ENCODE data around the gene AAMP.

DNA sequence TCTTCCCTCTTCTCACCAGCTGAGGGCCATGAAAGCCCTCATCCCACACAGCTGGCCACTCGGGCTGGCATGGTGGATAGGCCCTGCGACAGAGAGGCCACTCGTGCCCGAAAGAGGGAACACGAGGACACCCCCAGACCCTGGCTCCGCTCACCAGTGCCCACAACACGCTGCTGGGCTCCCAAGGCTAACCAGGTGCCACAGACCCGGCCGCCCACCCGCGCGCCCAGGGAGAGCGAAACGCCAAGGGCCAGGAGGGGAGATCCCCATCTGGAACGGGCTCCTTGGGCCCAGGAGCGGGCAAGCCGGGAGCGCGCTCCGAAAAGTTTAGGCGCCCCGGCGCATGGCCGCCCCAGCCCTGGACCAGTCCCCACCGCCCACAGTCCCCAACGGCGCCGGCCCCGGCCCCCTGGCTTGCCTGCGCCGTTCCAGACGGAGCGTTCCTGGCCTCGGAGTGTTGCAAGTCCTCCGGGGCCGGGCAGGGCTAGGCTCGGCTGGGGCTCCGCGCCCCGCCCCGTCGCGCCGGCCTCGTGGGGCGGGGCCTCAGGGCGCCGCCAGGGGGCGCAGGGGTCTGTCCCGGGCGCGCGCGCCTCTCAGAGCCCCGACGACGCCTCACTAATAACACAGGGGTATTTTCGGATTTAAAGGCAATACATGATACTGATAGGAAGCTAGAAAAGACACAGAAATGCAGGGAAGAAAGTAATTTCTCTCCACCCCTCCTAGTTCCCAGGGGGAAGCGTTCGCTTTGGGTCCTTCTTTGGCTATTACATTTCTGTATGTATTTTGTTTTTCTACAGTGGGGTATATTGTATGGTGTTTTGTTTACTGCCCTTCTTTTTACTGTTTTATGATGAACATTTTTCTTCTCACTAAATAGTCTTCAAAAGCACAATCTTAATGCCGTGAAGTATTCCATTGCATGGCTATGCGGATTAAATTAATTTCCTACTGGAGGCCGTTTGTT lies 22.4 kb upstream of the AAMP start, which contains the start of gene TMBIM1:
- TF ChIP-seq CTCF (IDR thresholded peaks at IDR 0.05; ENCODE audit: low read length): peak; percentile 50
- TF ChIP-seq EZH2phosphoT487 (IDR thresholded peaks at IDR 0.05; ENCODE audit: low read length): no peak
- TF ChIP-seq EZH2 (optimal IDR thresholded peaks at IDR 0.05; ENCODE audit: low read depth, low read length): no peak
